Activated CD4-positive, CD25-positive, alpha-beta regulatory T cell treated with anti-CD3 and anti-CD28 coated beads, Interleukin-2, amount 50 U/mL, for 24 hours (primary cell): ENCODE measurements around the gene BRPF1.

ENCODE experiments used
- ATAC-seq, 2 donors: fragments of 150-1000 bp; cut with Tn5 transposase; one replicate each; pipeline ENCODE4 v1.10.0; 2021; ENCODE audit warnings: mild to moderate bottlenecking in 1 of 2, moderate library complexity in 1 of 2

The BRPF1 gene

DNA sequence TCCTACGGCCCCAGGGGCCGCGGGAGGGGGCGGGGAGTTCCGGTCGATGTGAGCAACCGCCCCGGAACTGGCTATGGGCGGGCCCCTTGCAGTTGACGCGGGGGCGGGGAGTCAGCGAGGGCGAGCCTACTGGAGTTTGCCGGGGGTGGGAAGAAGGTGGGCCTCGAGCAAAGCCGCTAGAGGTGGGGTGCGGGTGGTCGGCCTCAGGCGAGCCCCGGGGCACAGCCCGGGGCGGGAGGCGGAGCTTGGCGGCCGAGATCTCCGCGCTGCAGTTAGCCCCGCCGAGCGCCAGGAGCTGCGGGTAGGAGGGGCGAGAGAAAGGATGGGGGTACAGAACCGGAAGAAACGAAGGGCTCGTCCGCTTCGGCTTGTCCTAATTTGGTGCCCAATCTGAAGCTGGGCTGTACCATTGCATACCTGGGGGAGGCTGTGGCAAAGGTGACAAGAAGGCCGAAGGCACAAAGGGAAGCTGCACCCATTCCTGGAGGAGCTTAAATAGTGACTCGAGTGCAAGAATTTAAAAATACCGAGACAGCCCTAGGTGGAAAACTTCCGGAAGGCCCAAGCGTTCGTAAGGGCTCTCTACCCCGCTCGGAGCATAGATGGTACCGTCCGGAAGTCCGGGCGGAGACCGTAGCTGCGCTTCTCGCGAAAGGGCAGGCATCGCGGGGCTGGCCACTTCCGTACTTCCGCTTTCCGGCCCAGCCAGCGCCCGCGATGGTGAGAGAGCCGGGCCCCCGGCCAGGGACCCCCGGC, 61.0 kb downstream of the BRPF1 start, which contains the start of the genes ARPC4 and TADA3:
ARPC4 (plus strand) TSS at position 678 of the 756 bp plus-strand sequence; CDS start at position 718, 40 bp downstream.
TADA3 (minus strand) TSS at position 69 of the 756 bp plus-strand sequence. CDS start 1,007 bp downstream, outside the sequence.
- ATAC-seq: peak; percentile 84 to 85

GRCh38 chr3:9793161-9793781, 61.7 kb downstream of the BRPF1 start:
- ATAC-seq: peak; percentile 5 to 8

- no peak for ATAC-seq
These were observed 62.9 kb downstream of the BRPF1 start for GRCh38 chr3:9794400-9794799.

- no peak for ATAC-seq
These were observed 63.7 kb downstream of the BRPF1 start for GRCh38 chr3:9795207-9795606.

DNA sequence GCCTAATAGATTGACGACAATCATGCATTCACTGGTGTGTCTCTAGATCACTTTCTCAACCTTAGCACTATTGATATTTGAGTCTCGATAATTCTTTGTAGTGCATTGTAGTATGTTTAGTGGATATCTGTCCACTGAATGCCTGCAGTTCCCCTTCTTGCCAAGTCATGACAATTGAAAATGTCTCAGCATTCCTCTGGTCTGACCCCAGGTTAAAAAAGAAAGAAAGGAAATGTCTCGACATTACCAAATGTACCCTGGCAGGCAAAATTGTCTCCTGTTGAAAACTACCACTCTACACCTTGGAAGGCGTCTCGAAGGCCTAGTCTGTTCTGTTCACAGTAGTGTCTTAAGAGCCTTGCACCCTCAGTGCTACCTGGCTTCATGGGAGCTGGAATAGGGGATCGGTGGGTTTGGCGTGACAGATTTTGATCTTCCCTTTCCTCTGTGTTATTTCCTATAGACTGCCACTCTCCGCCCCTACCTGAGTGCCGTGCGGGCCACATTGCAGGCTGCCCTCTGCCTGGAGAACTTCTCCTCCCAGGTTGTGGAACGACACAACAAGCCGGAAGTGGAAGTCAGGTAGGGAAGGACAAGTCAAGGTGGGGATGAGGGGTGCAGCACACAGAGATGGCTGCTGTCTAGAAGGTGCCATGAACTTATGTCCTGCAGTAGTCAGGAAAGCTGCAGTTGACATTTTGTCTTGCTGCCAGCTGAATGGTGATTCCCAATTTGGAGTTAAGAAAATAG, 65.8 kb downstream of the BRPF1 start:
- ATAC-seq: no peak
